H1 (cell line): ENCODE data around the gene PPP1CA. TPM values are rescaled to one million over a fixed set of nuclear protein-coding genes. Genes with fewer than 3 reads are reported as not detected.

Experiments
- ATF3 ChIP-seq: IDR thresholded peaks from 2 replicates; pipeline ENCODE4 v1.6.1; 2011; ENCODE audit warnings: low read depth, mild to moderate bottlenecking, low read length; ENCODE audit not compliant: insufficient read depth
- PHF8 ChIP-seq: fragments of 200-600 bp; sonication (generic); conservative IDR thresholded peaks from 2 replicates; pipeline ENCODE4 v1.7.1; 2012; ENCODE audit warnings: low read depth, mild to moderate bottlenecking, inconsistent platforms, low read length, moderate library complexity
- SIX5 ChIP-seq: IDR thresholded peaks from 2 replicates; pipeline ENCODE4 v1.6.1; 2011; ENCODE audit warnings: mild to moderate bottlenecking, low read depth, low read length
- polyA plus RNA-seq, 7 experiments: library from polyadenylated mRNA; depleted of rRNA in 3 of 7; stranded (reverse) in 5 of 7; unstranded in 2 of 7; fragments of >200 nt in 5 of 7; fragments of 200-250 nt in 2 of 7; gene quantifications; 1 replicate in 5 of 7; 2 replicates in 1 of 7; 4 replicates in 1 of 7; pipeline versions ENCODE4 v1.2.1 to v1.2.3, GENCODE V29; 2011 to 2013; ENCODE audit warnings: missing spikeins in 2 of 7, mixed read lengths in 2 of 7
- total RNA-seq: library from RNA; stranded (reverse); fragmentation: NEBNext Ultra II Directional; extraction: Animal tissue kit (Norgen Biotek cat#: 25700); gene quantifications from 2 replicates; pipeline ENCODE4 v1.2.1, GENCODE V29; 2021

PPP1CA gene
- total and polyA plus RNA-seq, 2 of the 8 experiments (the other 6 are each of a cell fraction or from before 2014, with no cell fraction given), result 198 to 359 TPM

GRCh38 chr11:67366961-67367760 lies 34.5 kb downstream of the PPP1CA start (continued):
- TF ChIP-seq ATF3 (no peak), SIX5 (no peak), PHF8 (no peak)
